BLaER1 treated with 17β-estradiol and CSF1 and Interleukin-3, amounts not matched to agents 10 nM and 100 nM (cell line): Measurements from ENCODE around the gene SLIT1.

Source experiments
- H3K27ac ChIP-seq, 11 experiments: shearing (Covaris generic); formaldehyde crosslinking; 2 replicates each; pipeline ENCODE4 v1.8.1; 2022
- H3K27me3 ChIP-seq, 11 experiments: shearing (Covaris generic); formaldehyde crosslinking; 2 replicates each; pipeline ENCODE4 v1.8.1; 2022
- H3K36me3 ChIP-seq, 11 experiments: shearing (Covaris generic); formaldehyde crosslinking; 2 replicates each; pipeline ENCODE4 v1.8.1; 2022
- H3K4me1 ChIP-seq, 10 experiments: shearing (Covaris generic); formaldehyde crosslinking; 2 replicates each; pipeline ENCODE4 v1.8.1; 2022
- H3K4me2 ChIP-seq, 11 experiments: shearing (Covaris generic); formaldehyde crosslinking; 2 replicates each; pipeline ENCODE4 v1.8.1; 2022
- H3K4me3 ChIP-seq, 10 experiments: shearing (Covaris generic); formaldehyde crosslinking; 2 replicates each; pipeline ENCODE4 v1.8.1; 2022
- H3K9ac ChIP-seq, 11 experiments: shearing (Covaris generic); formaldehyde crosslinking; 2 replicates each; pipeline ENCODE4 v1.8.1; 2022
- H3K9me3 ChIP-seq, 11 experiments: shearing (Covaris generic); formaldehyde crosslinking; replicated peaks in 1 of 11; 2 replicates each; pipeline ENCODE4 v1.8.1; 2022
- H4K20me1 ChIP-seq, 11 experiments: shearing (Covaris generic); formaldehyde crosslinking; 2 replicates each; pipeline ENCODE4 v1.8.1; 2022
- Cebpa-rat ChIP-seq, 11 experiments: shearing (Covaris generic); IDR thresholded peaks; 2 replicates each; pipeline ENCODE4 v1.8.1; 2022

SLIT1 gene

DNA sequence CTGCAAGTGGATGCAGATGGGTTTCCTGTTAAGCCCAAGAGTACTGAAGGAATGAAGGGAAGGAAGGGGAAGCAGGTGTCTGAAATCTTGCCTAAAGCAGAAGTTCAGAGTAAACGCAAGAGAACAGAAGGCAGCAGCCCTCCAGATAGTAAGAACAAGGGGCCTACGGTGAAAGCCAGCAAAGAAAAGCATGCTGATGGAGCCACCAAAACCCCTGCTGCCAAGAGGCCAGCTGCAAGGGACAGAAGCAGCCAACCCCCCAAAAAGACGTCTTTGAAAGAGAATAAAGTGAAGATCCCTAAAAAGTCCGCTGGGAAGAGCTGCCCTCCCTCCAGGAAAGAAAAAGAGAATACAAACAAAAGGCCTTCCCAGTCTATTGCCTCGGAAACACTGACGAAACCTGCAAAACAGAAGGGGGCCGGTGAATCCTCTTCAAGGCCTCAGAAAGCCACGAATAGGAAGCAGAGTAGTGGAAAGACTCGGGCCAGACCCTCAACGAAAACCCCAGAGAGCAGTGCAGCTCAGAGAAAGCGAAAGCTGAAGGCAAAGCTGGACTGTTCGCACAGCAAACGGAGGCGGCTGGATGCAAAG lies 201.1 kb downstream of the SLIT1 start:
- Histone ChIP-seq H3K9ac (peak overlapping the region; percentile 2 to 72 (median 56); a peak in 18 of 22 replicates), H3K9me3 (peaks cover 0 to 4% (median 0%) of the 10 kb centered on the region in 11 experiments; a peak in 1 of 22 replicates), H3K36me3 (peaks cover 27 to 60% (median 38%) of the 10 kb centered on the region in 11 experiments), H3K4me1 (peaks cover 24 to 36% (median 31%) of the 10 kb centered on the region in 10 experiments), H3K4me3 (peak overlapping the region; percentile 11 to 47 (median 30); a peak in 12 of 20 replicates), H3K4me2 (peak overlapping the region; percentile 79 to 93 (median 85)), H4K20me1 (peaks cover 0 to 12% (median 0%) of the 10 kb centered on the region in 11 experiments; a peak in 4 of 22 replicates), H3K27me3 (no peaks in the 10 kb centered on the region), H3K27ac (peak overlapping the region in 10 of 11 experiments; percentile 4 to 81 (median 73); a peak in 18 of 22 replicates)
- TF ChIP-seq Cebpa-rat (IDR thresholded peaks at IDR 0.05), result no peak

GRCh38 chr10:96982149-96982930 lies 203.4 kb downstream of the SLIT1 start:
- Histone ChIP-seq H3K4me1 (peaks cover 24 to 36% (median 31%) of the 10 kb centered on the region in 10 experiments), H3K9me3 (peaks cover 0 to 4% (median 0%) of the 10 kb centered on the region in 11 experiments; a peak in 1 of 22 replicates), H3K4me3 (no peak overlapping the region), H4K20me1 (peaks cover 0 to 12% (median 0%) of the 10 kb centered on the region in 11 experiments; a peak in 4 of 22 replicates), H3K9ac (no peak overlapping the region), H3K36me3 (peaks cover 27 to 65% (median 36%) of the 10 kb centered on the region in 11 experiments), H3K27me3 (no peaks in the 10 kb centered on the region), H3K4me2 (no peak overlapping the region), H3K27ac (no peak overlapping the region)
- TF ChIP-seq Cebpa-rat (IDR thresholded peaks at IDR 0.05), result no peak

GRCh38 chr10:96978621-96979154 lies 207.1 kb downstream of the SLIT1 start:
- Histone ChIP-seq H4K20me1 (no peaks in the 10 kb centered on the region), H3K9ac (no peak overlapping the region), H3K27me3 (no peaks in the 10 kb centered on the region), H3K36me3 (peaks cover 28 to 57% (median 37%) of the 10 kb centered on the region in 11 experiments), H3K9me3 (peaks cover 0 to 4% (median 0%) of the 10 kb centered on the region in 11 experiments; a peak in 1 of 22 replicates), H3K4me3 (no peak overlapping the region), H3K27ac (no peak overlapping the region), H3K4me1 (peaks cover 18 to 23% (median 21%) of the 10 kb centered on the region in 10 experiments), H3K4me2 (no peak overlapping the region)
- no peak for TF ChIP-seq Cebpa-rat (IDR thresholded peaks at IDR 0.05)

DNA sequence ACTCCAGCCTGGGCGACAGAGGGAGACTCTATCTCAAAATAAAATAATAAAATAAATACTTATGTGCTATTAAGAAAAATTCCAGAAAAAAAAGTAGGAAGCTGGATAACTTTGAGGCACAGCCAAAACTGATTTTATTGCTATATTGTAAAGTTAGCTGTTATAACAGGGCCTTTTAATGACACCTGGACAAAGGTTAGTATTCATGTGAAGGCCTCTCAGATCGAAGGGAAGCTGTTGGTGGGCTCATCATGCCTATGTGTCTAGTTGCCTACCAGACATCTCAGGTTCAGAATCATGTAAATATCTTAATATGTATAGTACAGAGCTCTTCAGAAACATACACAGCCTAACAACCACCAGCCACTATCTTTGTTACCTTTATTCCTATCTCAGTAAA lies 210.6 kb downstream of the SLIT1 start:
- Histone ChIP-seq H4K20me1 (0 out of 22 replicates have a peak, but pooled peaks cover 0 to 4% (median 0%) of the 10 kb centered on the region in 11 experiments), H3K4me2 (peak overlapping the region in 5 of 11 experiments; percentile 14 to 75 (median 42); a peak in 8 of 22 replicates), H3K9me3 (no peaks in the 10 kb centered on the region), H3K4me3 (no peak overlapping the region), H3K4me1 (peaks cover 12 to 23% (median 15%) of the 10 kb centered on the region in 10 experiments), H3K36me3 (peaks cover 0 to 25% (median 5%) of the 10 kb centered on the region in 11 experiments; a peak in 7 of 22 replicates), H3K27me3 (no peaks in the 10 kb centered on the region), H3K9ac (no peak overlapping the region), H3K27ac (peak overlapping the region in 1 of 11 experiments; percentile 16; a peak in 1 of 22 replicates)
- TF ChIP-seq Cebpa-rat (IDR thresholded peaks at IDR 0.05), result no peak

DNA sequence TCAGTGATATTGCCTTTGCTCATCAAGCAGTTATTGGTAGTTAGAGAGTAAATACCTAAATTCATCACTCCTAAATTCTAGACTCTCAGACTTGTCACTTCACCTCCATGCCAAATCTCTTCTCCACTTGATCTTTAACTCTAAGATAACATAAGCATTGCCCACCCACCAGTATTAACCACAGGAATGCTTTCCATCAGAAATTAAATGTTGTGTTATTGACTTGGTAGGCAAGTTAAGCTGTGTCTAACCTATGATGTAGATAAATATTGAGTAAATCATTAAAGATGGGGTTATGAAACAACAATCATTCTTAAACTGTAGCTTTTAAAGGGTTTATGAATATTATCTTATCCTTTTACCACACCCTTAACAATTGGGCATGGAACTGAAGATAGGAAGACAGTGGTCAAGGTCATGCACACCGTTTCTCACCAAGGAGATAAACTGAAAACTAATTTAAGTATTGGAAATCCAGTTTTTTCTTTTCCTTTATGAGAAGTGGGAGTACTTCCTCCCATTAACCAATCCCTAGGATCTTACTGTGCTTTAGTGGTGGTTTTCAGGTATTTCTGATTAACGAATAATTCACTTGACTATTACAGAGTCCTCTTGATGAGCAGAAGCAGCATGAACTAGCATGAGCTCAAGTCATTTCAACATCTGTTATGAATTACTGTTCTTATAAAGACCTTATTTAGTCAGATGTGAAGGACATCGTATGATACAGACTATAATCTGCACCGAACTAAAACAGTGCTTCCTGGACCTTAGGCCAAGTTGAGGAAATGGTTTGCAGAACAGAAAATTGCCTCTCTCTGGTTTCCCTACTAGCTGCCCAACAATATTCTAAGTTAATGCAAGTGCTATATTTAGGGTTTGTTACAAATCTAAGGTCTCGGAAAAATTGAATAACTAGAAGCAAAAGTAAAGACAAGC lies 211.7 kb downstream of the SLIT1 start:
- Histone ChIP-seq H3K4me3 (no peak overlapping the region), H3K4me2 (peak overlapping the region; percentile 14 to 75 (median 31); a peak in 20 of 22 replicates), H3K4me1 (peaks cover 12 to 23% (median 15%) of the 10 kb centered on the region in 10 experiments), H3K36me3 (peaks cover 0 to 14% (median 3%) of the 10 kb centered on the region in 11 experiments; a peak in 5 of 22 replicates), H3K9ac (no peak overlapping the region), H3K27ac (0 out of 22 replicates have a peak overlapping the region, but pooled peaks of 1 of the 11 experiments have one; percentile 16), H4K20me1 (0 out of 22 replicates have a peak, but pooled peaks cover 0 to 4% (median 0%) of the 10 kb centered on the region in 11 experiments), H3K27me3 (no peaks in the 10 kb centered on the region), H3K9me3 (no peaks in the 10 kb centered on the region)
- no peak for TF ChIP-seq Cebpa-rat (IDR thresholded peaks at IDR 0.05)

DNA sequence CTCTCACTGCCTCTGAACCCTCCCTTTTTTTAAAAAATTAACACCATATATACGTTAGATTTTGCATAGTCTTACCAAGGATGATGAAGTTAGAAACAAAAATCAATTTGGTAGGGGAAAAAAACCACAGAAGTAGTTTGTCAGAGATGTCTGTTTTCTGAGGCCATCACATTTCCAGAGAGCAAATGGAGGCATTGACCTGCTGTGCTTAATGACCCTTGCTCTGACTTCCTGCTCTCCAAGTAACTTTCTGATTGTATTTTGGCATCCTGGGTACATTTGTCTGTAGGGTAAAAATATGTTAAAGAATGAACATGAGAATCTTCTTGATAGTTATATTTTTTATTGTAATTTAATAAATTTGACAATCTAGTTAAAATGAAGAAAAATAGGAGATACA lies 213.5 kb downstream of the SLIT1 start:
- Histone ChIP-seq H3K4me1 (peaks cover 12 to 23% (median 15%) of the 10 kb centered on the region in 10 experiments), H3K4me3 (no peak overlapping the region), H3K27ac (no peak overlapping the region), H4K20me1 (0 out of 22 replicates have a peak, but pooled peaks cover 0 to 8% (median 0%) of the 10 kb centered on the region in 11 experiments), H3K9me3 (no peaks in the 10 kb centered on the region), H3K36me3 (peaks cover 0 to 9% (median 2%) of the 10 kb centered on the region in 11 experiments; a peak in 6 of 22 replicates), H3K4me2 (no peak overlapping the region), H3K9ac (no peak overlapping the region), H3K27me3 (no peaks in the 10 kb centered on the region)
- no peak for TF ChIP-seq Cebpa-rat (IDR thresholded peaks at IDR 0.05)

GRCh38 chr10:96971324-96971723 lies 214.4 kb downstream of the SLIT1 start:
- Histone ChIP-seq H3K36me3 (peaks cover 0 to 19% (median 5%) of the 10 kb centered on the region in 11 experiments; a peak in 13 of 22 replicates), H3K4me3 (no peak overlapping the region), H4K20me1 (peaks cover 0 to 8% (median 0%) of the 10 kb centered on the region in 11 experiments; a peak in 1 of 22 replicates), H3K9ac (no peak overlapping the region), H3K4me2 (no peak overlapping the region), H3K9me3 (no peaks in the 10 kb centered on the region), H3K4me1 (peaks cover 12 to 23% (median 15%) of the 10 kb centered on the region in 10 experiments), H3K27me3 (no peaks in the 10 kb centered on the region), H3K27ac (no peak overlapping the region)
- TF ChIP-seq Cebpa-rat (IDR thresholded peaks at IDR 0.05), result no peak
